Endothelial cell of hepatic sinusoid (primary cell): ENCODE measurements around the gene THOC6.
"Not testable (repeated sequence)": the region's sequence is repeated elsewhere in the genome, so short reads cannot be mapped to it uniquely, and the experiment has no call there.

Source experiments
- in situ Hi-C: cut with HindIII; loops from 2 replicates; pipeline ENCODE4 v1.10.0; 2017; ENCODE audit warnings: low sequenced_read_pairs

THOC6 gene

GRCh38 chr16:3069146-3069545 is 45.3 kb downstream of the THOC6 start:
- in situ Hi-C loops, result loop anchor here (5.0 kb wide), 1 partner anchor 58 kb away; no protein-coding TSS in a partner anchor

GRCh38 chr16:3070608-3071111 is 46.8 kb downstream of the THOC6 start:
- in situ Hi-C loops, result no loop called here

- in situ Hi-C loops, result no loop called here
Measured at GRCh38 chr16:3071655-3072054, 47.8 kb downstream of the THOC6 start.

- in situ Hi-C loops, result not testable (repeated sequence)
Measured at GRCh38 chr16:3072148-3072547, 48.3 kb downstream of the THOC6 start.

- in situ Hi-C loops, result not testable (repeated sequence)
Measured at GRCh38 chr16:3072576-3073263, 48.9 kb downstream of the THOC6 start.

- in situ Hi-C loops, result no loop called here
Measured at GRCh38 chr16:3073448-3073847, 49.6 kb downstream of the THOC6 start.

GRCh38 chr16:3074860-3075522 is 51.2 kb downstream of the THOC6 start:
- in situ Hi-C loops, result no loop called here

GRCh38 chr16:3075523-3075915 is 51.7 kb downstream of the THOC6 start:
- in situ Hi-C loops, result no loop called here

GRCh38 chr16:3075946-3076345 is 52.1 kb downstream of the THOC6 start:
- in situ Hi-C loops, result not testable (repeated sequence)

GRCh38 chr16:3076577-3076976 is 52.7 kb downstream of the THOC6 start:
- in situ Hi-C loops, result no loop called here
